Stimulated activated CD8-positive, alpha-beta memory T cell treated with anti-CD3 and anti-CD28 coated beads, Interleukin-12 subunit alpha, Interleukin-12 subunit beta, amount 100 ng/mL, for 4 hours (primary cell): ENCODE results near the gene C2CD4B.

ENCODE experiments used
- DNase-seq: peaks from one replicate; pipeline ENCODE4 v3.0.0-alpha.2; 2020; ENCODE audit warnings: low read depth

The C2CD4B gene

DNA sequence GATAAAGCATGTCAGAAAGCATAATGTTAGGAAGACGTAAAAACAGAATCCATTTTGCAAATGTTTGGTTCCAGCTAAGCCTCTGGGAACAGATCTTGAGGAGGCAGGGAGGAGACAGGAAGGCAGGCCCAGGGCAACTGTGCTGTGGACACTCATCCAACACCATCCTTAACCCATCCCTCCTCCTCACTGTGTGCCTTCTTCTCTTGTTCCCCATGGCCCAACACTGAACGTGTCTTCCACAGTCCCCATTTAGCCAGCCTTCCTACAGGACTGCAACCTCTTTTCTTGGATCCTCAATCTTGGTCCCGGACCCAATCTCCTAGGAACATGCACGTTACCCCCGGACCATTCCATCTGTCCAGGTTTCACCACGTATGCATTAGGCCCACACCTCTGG, 15.4 kb downstream of the C2CD4B start:
- no peak for DNase-seq

DNA sequence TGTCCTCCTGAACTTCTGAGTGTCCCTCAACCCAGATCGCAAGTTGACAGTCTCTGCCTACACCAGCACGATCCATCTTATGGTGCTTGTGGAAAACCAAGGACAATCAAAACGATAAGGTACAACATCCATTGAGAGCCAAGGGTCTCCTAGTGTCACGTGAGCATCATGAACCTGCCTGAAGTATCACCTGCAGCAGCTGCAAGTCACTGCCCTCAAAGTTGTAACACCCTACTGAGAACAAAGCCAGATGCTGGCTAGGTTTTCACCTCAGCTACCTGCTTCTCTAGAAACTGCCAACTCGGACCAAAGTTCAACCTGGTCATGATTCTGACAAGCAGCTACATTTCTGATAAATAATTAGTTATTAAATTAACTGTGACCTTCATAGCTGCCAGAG, 17.5 kb downstream of the C2CD4B start:
- no peak for DNase-seq

DNA sequence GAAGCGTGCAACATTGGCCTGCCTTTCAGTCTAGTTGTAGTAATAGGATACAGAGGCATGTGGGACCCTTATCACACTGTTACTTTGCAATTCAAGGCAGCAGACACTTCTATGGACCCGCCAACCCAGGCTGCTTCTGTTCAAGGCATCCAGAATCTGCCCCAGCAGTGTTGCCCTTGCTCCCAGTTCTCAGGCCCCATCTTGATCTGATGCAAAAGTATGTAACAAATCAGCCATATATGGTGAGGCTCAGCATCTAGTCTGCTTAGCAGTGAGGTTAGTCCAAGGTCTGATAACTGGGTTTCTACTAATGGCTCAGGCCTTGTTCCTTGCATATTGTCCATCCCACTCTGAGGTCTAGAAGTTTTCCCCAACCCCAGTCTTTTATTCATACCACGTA, 17.9 kb downstream of the C2CD4B start:
- no peak for DNase-seq

DNA sequence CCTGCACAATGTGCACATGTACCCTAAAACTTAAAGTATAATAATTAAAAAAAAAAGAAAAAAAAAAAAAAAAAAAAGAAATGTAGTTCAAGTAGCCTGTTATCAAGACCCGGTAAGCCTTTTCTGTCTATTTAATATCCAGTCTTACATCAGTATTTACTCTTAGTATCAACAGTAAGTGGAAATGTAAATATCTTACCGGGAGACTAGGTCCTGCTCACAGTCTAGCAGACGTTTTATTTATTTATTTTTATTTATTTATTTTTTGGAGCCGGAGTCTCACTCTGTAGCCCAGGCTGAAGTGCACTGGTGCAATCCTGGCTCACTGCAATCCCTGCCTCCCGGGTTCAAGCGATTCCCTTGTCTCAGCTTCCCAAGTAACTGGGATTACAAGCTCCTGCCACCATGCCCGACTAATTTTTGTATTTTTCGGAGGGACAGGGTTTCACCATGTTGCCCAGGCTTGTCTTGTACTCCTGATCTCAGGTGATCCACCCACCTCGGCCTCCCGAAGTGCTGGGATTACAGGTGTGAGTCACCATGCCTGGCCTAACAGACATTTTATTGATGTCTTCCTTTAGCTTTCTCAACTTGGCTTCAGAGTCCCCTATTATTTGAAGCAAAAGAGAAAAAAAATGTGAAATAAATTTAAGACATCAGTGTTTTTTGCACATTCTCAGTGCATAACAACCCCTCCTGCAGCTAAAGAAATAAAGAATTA, 19.9 kb downstream of the C2CD4B start:
- DNase-seq, result no peak

DNA sequence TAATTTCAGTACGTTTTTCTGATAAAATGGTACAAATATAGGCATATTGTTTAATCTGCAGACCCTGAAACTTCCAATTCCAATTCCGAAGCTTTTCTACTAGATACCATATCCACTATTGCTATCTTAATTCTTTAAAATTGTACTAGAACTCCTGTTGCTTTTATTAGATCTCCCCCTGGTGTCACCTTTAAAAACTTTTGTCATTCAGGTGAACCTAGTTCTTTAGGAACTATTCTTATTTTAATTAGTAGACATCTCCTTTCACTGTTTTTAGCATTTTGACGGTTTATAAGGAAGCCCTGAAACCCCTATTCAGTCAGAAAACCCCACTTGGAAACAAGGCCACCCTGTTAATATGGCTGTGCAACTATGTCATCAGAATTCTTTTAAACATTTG, 22.3 kb downstream of the C2CD4B start:
- no peak for DNase-seq

DNA sequence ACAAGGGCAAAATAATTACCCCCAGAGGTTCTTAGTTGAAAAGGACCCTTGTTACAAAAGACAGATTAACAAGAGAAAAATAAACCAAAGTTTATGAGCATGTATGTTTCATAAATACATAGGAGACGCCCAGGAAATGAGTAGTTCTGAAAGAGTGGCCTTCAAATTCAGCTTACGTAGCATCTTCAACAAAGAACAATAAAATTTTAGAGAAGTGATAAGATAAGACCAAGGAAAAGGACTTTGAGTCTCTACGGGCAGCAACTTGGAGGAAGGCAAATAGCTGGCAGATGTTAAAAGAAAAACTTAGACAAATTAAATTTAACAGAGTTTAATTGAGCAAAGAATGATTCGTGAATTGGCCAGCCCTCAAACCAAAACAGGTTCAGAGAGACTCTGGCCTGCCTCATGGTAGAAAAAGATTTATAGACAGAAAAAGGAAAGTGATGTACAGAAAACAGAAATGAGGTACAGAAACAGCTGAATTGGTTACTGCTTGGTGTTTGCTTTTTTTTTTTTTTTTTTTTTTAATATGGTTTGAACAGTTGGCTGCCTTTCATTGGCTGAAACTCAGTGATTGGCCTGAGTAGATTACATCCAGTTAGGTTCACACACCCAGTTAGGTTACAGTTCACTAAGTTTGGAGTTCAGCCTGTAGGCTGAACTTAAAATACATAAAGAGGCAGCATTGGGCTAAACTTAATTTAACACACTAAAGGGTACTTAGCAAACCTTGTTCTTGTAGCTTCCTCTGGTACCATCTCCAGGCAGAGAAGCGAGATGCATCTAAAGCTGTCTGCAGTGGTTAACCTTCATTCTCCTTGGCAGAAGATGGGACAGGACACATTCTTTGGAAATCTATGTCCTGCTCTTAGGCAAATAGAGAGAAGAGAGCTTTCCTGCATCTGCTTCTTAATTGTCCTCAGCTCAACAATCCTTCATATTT, 23.2 kb downstream of the C2CD4B start:
- no peak for DNase-seq

DNA sequence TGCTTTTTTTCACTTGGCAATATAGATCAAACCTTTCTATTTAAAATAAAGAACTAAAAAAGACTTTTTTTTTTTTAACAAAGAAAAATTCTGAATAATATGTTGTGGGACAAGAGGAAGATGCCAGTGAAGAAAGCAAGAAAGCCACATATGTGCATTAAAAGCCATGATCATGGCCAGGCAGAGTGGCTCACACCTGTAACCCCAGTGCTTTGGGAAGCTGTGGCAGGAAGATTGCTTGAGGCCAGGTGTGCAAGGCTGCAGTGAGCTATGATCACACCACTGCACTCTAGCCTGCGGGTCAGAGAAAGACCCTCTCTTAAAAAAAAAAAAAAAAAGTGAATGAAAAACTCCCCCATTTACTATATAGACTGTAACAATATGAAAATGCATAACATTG, 23.9 kb downstream of the C2CD4B start:
- no peak for DNase-seq

DNA sequence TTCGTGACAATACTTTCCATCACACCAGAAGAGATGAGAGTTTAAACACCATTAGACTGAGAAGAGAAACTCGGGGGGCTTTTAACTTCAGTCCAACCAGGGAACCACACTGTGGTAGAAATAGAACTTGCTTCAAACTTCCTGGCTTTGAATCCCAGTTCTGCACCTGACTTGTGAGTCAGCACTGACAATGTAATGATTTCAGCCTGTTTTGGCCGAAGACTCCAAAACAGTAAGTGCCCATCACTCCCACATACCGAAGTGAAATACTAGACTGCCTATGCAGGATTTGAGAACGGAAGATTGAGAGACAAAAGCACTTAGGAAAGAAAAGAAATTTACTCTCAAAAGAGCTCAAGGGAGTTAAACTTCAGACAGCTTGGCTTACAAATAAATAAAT, 27.0 kb downstream of the C2CD4B start:
- no peak for DNase-seq

DNA sequence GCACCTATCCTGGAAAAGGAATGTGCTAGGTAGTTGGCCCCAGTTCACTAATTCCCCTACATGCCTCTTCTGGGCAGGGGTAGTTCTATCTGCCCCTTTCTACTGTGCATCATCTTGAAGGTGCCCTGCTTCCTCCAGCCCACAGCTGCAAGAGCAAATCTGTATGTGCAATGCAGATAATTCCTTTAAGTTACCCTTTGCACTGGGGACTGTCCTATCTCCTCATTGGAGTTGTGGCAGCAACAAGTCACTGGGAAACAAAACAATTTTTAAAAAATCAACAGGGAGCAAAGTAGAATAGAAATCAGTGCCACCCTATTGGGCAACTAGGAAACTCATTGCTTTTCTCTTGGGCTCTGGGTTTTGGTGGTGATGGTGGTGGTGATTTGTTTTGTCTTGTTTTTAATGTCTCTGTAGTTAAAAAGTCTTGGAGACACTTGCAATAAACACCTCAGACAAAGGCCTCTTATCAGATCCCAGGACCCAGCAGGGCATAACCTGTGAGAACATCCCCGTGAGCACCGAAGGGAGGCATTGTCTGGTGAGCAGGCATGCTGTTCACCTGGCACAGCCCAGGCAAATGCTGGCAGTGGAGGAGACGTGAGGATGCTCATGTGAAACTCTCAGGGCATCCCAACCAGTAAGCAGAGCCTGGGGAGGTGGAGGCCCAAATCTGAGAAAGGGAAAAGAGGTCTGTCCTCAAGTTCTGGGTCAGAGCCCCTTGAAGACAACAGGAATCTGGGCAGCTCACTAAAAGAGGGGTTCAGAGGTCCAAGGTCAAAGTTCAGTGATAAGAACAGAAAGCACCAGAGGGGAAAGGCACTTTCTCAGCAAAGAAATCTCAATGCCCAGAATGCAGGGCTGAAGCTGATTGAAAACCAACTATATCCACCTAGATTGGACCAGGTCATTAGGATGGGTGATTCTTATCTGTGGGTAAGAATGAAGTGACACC, 27.9 kb downstream of the C2CD4B start:
- no peak for DNase-seq

DNA sequence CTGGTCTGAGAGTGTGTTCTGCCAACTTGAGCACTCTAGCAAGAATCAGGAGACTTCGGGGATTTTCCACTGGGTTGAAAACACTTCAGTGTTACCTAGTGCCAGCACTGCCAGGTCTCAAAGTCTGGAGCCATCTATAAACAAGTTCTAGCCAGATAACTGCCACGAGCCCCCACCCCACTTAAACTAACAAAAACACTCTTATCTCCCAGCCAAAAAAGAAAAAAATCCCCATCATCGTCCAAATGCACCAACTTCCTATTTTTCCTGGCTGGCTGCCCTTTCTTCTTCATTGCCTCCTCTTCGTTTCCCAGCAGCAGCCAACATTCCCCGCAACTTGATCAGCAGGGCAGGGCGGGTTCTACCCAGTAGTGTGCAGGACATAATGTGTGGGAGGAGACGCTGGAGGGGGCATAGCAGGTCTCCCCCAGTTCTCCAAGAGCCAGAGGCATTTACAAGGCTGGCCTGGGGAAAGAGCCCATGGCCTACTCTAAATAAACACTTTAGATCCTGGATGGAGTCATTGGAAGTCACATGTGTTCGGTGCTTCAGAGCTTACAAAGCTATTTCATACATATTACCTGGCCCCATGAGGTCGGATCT, 29.5 kb downstream of the C2CD4B start:
- DNase-seq, result no peak

DNA sequence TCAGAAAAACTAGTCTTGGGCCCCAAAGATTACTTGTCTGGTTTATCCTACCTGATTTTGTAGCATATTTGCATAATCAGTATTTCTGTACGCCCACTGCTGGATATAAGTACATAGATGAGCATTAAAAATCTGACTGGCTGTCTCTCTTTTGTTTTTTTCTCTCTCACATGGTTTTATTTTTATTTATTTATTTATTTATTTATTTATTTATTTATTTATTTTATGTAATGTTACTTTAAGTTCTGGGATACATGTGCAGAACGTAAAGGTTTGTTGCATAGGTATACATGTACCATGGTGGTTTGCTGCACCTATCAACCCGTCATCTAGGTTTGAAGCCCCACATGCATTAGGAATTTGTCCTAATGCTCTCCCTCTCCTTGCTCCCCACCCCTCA, 31.9 kb downstream of the C2CD4B start:
- no peak for DNase-seq

DNA sequence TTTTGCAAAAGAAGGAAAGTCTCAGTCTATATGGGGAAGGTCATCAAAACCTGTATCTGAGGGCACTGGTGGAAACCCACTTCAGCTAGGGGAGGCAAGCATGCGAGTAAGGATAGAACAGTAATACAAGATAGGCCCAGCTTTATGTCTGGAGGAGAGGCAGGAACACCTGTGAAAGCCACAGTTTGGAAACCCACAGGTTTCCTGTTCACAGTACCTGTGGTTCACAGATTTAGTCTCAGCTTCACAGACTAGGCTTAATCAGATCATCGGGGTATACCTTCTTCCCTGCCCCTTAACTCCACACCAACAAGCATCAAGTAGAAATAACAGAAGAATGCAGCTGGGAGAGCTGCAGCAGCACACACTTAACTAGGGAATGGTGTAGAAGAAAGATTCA, 36.2 kb downstream of the C2CD4B start:
- DNase-seq, result no peak

DNA sequence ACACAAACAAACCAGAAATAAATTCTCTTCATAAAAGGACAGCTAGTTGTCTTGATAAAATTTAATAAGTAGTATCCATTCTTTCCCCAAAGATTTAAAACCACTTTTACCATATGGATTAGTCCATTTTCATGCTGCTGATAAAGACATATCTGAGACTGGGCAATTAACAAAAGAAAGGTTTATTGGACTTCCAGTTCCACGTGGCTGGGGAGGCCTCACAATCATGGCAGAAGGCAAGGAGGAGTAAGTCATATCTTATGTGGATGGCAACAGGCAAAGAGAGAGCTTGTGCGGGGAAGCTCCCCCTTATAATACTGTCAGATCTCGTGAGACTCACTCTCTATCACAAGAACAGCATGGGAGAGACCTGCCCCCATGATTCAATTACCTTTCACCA, 38.7 kb downstream of the C2CD4B start:
- no peak for DNase-seq

DNA sequence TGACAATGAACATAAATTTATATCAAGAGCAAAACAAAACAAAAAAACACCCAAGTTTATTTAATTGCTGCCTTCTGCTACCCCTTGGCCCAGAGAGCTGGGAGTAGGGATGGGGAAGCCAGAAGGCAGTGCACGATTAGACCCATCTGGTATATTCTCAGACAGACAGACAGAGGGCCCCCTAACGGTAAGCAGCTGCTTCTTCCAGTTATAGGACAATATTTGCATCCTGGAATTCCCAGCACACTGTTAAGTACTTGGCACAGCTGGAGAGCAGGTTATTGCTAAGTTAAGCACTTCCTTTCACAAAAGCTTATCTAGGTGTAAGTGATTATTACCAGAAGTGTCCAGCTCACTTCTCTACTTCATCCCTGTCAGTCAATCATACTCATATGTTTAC, 39.3 kb downstream of the C2CD4B start:
- no peak for DNase-seq

DNA sequence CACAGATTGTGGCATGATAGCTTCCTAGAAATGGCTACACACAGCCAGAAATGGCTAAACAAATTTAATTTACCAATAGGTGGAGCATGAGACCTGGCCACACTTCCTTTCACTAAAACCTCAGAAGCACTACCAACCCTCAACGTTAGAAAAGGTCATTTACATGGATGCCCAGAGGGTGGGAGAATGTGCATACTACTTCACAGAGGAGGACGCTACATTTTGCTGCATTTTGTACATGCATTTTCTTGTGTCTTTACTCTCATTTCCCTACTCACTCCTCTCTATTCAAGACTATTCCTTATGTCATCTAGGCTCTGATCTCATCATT, 40.1 kb downstream of the C2CD4B start:
- no peak for DNase-seq

DNA sequence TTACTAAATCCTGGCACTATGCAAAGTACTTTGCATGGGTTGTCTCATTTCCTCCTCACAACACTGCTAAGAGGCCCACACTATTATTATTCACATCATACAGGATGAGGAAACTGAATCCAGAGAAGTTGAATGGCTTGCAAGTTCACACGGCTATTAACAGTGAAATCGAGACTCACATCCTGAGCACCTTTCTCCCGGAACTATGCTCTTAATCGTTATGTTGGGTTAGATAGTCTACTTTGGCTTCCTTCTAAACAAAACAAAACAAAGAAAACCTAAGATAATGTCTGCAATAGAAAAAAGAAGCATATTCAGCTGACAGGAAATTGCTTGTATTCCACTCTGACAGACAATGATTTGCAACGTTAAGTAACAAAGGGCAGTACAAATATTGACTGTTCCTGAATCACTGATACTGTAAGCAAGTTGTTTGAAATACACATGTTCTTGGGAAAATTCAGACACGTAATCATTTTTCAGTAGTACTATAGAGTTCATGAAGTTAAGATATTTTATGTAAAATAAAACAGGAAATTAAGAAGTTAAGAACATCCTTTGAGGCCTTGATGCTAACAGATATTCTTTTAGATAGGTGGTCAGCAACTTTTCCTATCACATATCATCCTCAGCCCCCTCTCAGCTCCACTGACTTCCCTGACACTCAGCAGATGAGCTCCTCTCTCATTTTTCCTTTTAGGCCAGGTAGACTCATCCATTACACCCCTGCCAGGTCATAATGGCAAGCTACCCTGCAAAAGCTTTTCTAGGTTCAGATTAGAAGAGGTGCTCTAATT, 40.7 kb downstream of the C2CD4B start:
- DNase-seq, result no peak

DNA sequence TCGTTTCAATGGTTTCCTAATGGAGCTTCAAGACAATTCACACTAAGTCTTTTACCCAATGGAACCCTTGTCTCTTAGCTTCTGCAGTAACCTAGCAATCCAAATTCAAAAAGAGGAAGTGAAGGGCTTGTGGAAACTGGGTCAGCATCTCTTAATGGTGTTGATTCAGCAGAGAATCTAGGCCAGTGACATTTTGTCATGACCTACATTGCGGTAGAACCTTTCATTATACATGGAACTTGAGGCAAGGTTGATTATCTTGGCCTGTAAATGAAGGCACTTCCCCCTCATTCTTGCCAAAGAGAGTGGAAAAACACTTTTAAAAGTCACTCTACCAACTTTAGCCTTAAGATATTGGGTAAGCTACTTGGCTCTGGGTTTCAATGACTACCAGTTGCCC, 42.8 kb downstream of the C2CD4B start:
- no peak for DNase-seq

DNA sequence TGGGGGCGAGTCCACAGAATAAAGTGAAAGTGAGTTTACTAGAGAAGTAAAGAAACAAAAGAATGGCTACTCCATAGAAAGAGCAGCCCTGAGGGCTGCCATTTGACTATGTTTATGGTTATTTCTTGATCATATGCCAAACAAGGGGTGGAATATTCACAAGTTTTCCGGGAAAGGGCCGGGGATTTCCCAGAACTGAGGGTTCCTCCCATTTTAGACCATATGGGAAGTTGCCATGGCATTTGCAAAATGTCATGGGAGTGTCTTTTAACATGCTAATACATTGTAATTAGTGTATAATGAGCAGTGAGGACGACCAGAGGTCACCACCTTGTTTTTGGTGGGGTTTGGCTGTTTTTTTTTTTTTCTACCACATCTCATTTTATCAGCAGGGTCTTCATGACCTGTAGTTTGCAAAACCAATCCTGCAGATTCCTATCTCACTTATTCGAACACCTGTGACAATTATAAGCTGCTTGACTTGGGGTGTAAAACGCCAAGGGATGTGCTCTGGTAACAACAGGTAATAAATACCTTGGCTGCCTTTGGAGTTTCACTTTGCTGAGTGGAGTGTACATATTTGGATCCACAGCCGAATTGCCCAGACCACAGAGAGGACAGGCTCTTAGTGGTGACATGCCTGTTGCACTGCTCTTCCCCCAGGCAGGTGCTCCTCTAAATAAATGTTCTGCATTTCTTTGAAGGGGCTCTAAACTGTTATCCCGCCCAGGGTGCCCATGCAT, 43.6 kb downstream of the C2CD4B start:
- no peak for DNase-seq

DNA sequence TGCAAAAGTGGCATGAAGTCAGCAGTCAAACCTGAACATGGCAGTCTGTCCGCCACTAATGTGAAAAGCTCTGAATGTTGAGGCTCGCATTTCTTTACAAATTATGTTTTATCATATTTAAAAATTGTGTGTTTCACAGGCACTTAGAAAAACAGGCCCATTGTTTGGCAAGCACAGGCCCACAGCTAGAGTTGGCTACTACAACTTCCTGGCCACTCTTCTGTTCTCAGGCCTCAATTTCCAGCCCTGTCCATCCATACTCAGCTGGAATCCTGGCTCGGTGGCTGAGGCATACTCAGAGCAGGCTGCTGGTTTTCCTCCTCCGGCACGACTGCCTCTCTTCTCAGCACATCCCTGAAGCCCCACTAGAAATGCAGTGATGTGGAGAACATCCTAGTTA, 44.3 kb downstream of the C2CD4B start:
- no peak for DNase-seq

DNA sequence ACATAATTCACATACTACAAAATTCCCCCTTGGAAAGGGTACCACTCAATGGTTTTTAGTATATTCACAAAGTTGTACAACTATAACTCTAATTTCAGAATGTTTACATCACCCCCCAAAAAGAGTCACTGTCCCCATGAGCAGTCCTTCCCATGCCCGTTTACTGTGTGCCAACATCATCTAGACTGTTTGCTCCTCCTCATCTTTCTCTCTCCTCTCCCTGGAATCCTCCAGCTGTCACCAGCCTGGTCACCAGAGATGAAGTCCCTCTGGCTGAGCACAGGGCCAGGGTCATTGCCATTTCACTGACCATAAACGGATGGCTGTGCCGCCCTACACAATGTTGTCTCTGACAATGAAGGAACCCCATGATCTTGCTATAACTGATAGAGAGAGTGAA, 45.2 kb downstream of the C2CD4B start:
- DNase-seq, result no peak
